ENCODE measurements around the gene HSF5.

The HSF5 gene

GRCh38 chr17:58394534-58395223 is 93.5 kb downstream of the HSF5 start:
- Histone ChIP-seq H3K4me1 (ENCODE audit: insufficient read depth, low read length) (no peaks in the 10 kb centered on the region), H3K36me3 (ENCODE audit: insufficient read depth, low read length) (no peaks in the 10 kb centered on the region), H3K4me3 (ENCODE audit: low read depth in 1 of 2, low read length in 2 of 2) (no peak overlapping the region), H3K9me3 (ENCODE audit: low read length) (no peaks in the 10 kb centered on the region), H3K27me3 (ENCODE audit: control insufficient read depth in 1 of 2, insufficient read depth in 2 of 2, low read length in 2 of 2) (no peaks in the 10 kb centered on the region), H3K9ac (ENCODE audit: low read length) (no peak overlapping the region), H3K27ac (ENCODE audit: low read depth, low read length) (no peak overlapping the region)

GRCh38 chr17:58391302-58391984 is 96.8 kb downstream of the HSF5 start:
- H3K9me3 ChIP-seq (ENCODE audit: low read length), result no peaks in the 10 kb centered on the region
- no peaks in the 10 kb centered on the region for H3K4me1 ChIP-seq (ENCODE audit: insufficient read depth, low read length)
- H3K9ac ChIP-seq (ENCODE audit: low read length), result no peak overlapping the region
- H3K4me3 ChIP-seq (ENCODE audit: low read depth in 1 of 2, low read length in 2 of 2), result no peak overlapping the region
- no peaks in the 10 kb centered on the region for H3K27me3 ChIP-seq (ENCODE audit: control insufficient read depth in 1 of 2, insufficient read depth in 2 of 2, low read length in 2 of 2)
- H3K27ac ChIP-seq (ENCODE audit: low read depth, low read length), result no peak overlapping the region
- no peaks in the 10 kb centered on the region for H3K36me3 ChIP-seq (ENCODE audit: insufficient read depth, low read length)

GRCh38 chr17:58390884-58391283 is 97.3 kb downstream of the HSF5 start:
- no peak overlapping the region for H3K9ac ChIP-seq (ENCODE audit: low read length)

GRCh38 chr17:58388302-58389190 is 99.7 kb downstream of the HSF5 start:
- Histone ChIP-seq H3K9me3 (ENCODE audit: low read length) (no peaks in the 10 kb centered on the region), H3K9ac (ENCODE audit: low read length) (no peak overlapping the region), H3K36me3 (ENCODE audit: insufficient read depth, low read length) (no peaks in the 10 kb centered on the region), H3K4me1 (ENCODE audit: insufficient read depth, low read length) (no peaks in the 10 kb centered on the region), H3K27me3 (ENCODE audit: control insufficient read depth in 1 of 2, insufficient read depth in 2 of 2, low read length in 2 of 2) (no peaks in the 10 kb centered on the region), H3K4me3 (ENCODE audit: low read depth in 1 of 2, low read length in 2 of 2) (no peak overlapping the region), H3K27ac (ENCODE audit: low read depth, low read length) (no peak overlapping the region)

More at GRCh38 chr17:58390884-58391283, 97.3 kb downstream of the HSF5 start:
- Histone ChIP-seq H3K4me1 (ENCODE audit: insufficient read depth, low read length) (no peaks in the 10 kb centered on the region), H3K9me3 (ENCODE audit: low read length) (no peaks in the 10 kb centered on the region), H3K27ac (ENCODE audit: low read depth, low read length) (no peak overlapping the region), H3K4me3 (ENCODE audit: low read depth in 1 of 2, low read length in 2 of 2) (no peak overlapping the region), H3K27me3 (ENCODE audit: control insufficient read depth in 1 of 2, insufficient read depth in 2 of 2, low read length in 2 of 2) (no peaks in the 10 kb centered on the region), H3K36me3 (ENCODE audit: insufficient read depth, low read length) (no peaks in the 10 kb centered on the region)

GRCh38 chr17:58387834-58388233 is 100.4 kb downstream of the HSF5 start:
- Histone ChIP-seq H3K36me3 (ENCODE audit: insufficient read depth, low read length) (no peaks in the 10 kb centered on the region), H3K9me3 (ENCODE audit: low read length) (no peaks in the 10 kb centered on the region), H3K9ac (ENCODE audit: low read length) (no peak overlapping the region), H3K4me1 (ENCODE audit: insufficient read depth, low read length) (no peaks in the 10 kb centered on the region), H3K4me3 (ENCODE audit: low read depth in 1 of 2, low read length in 2 of 2) (no peak overlapping the region), H3K27me3 (ENCODE audit: control insufficient read depth in 1 of 2, insufficient read depth in 2 of 2, low read length in 2 of 2) (no peaks in the 10 kb centered on the region), H3K27ac (ENCODE audit: low read depth, low read length) (no peak overlapping the region)

GRCh38 chr17:58386708-58387107 is 101.5 kb downstream of the HSF5 start:
- Histone ChIP-seq H3K36me3 (ENCODE audit: insufficient read depth, low read length) (no peaks in the 10 kb centered on the region), H3K27me3 (ENCODE audit: control insufficient read depth in 1 of 2, insufficient read depth in 2 of 2, low read length in 2 of 2) (no peaks in the 10 kb centered on the region), H3K27ac (ENCODE audit: low read depth, low read length) (no peak overlapping the region), H3K9me3 (ENCODE audit: low read length) (no peaks in the 10 kb centered on the region), H3K4me3 (ENCODE audit: low read depth in 1 of 2, low read length in 2 of 2) (no peak overlapping the region), H3K4me1 (ENCODE audit: insufficient read depth, low read length) (no peaks in the 10 kb centered on the region), H3K9ac (ENCODE audit: low read length) (no peak overlapping the region)

GRCh38 chr17:58385359-58385899 is 102.8 kb downstream of the HSF5 start:
- Histone ChIP-seq H3K36me3 (ENCODE audit: insufficient read depth, low read length) (no peaks in the 10 kb centered on the region), H3K27ac (ENCODE audit: low read depth, low read length) (no peak overlapping the region), H3K27me3 (ENCODE audit: control insufficient read depth in 1 of 2, insufficient read depth in 2 of 2, low read length in 2 of 2) (no peaks in the 10 kb centered on the region), H3K4me1 (ENCODE audit: insufficient read depth, low read length) (no peaks in the 10 kb centered on the region), H3K9me3 (ENCODE audit: low read length) (no peaks in the 10 kb centered on the region), H3K9ac (ENCODE audit: low read length) (no peak overlapping the region), H3K4me3 (ENCODE audit: low read depth in 1 of 2, low read length in 2 of 2) (no peak overlapping the region)

- no peak overlapping the region for H3K4me3 ChIP-seq (ENCODE audit: low read depth in 1 of 2, low read length in 2 of 2)
- H3K4me1 ChIP-seq (ENCODE audit: insufficient read depth, low read length), result no peaks in the 10 kb centered on the region
- H3K9me3 ChIP-seq (ENCODE audit: low read length), result no peaks in the 10 kb centered on the region
- no peak overlapping the region for H3K9ac ChIP-seq (ENCODE audit: low read length)
- H3K36me3 ChIP-seq (ENCODE audit: insufficient read depth, low read length), result no peaks in the 10 kb centered on the region
- no peak overlapping the region for H3K27ac ChIP-seq (ENCODE audit: low read depth, low read length)
- H3K27me3 ChIP-seq (ENCODE audit: control insufficient read depth in 1 of 2, insufficient read depth in 2 of 2, low read length in 2 of 2), result no peaks in the 10 kb centered on the region
Observed at GRCh38 chr17:58384897-58385296, 103.3 kb downstream of the HSF5 start.

GRCh38 chr17:58383892-58384462 is 104.2 kb downstream of the HSF5 start:
- Histone ChIP-seq H3K9ac (ENCODE audit: low read length) (no peak overlapping the region), H3K4me3 (ENCODE audit: low read depth in 1 of 2, low read length in 2 of 2) (no peak overlapping the region), H3K27me3 (ENCODE audit: control insufficient read depth in 1 of 2, insufficient read depth in 2 of 2, low read length in 2 of 2) (no peaks in the 10 kb centered on the region), H3K27ac (ENCODE audit: low read depth, low read length) (no peak overlapping the region), H3K36me3 (ENCODE audit: insufficient read depth, low read length) (no peaks in the 10 kb centered on the region), H3K9me3 (ENCODE audit: low read length) (no peaks in the 10 kb centered on the region), H3K4me1 (ENCODE audit: insufficient read depth, low read length) (no peaks in the 10 kb centered on the region)

GRCh38 chr17:58382872-58383242 is 105.4 kb downstream of the HSF5 start:
- Histone ChIP-seq H3K4me1 (ENCODE audit: insufficient read depth, low read length) (no peaks in the 10 kb centered on the region), H3K36me3 (ENCODE audit: insufficient read depth, low read length) (no peaks in the 10 kb centered on the region), H3K27ac (ENCODE audit: low read depth, low read length) (no peak overlapping the region), H3K27me3 (ENCODE audit: control insufficient read depth in 1 of 2, insufficient read depth in 2 of 2, low read length in 2 of 2) (no peaks in the 10 kb centered on the region), H3K9me3 (ENCODE audit: low read length) (no peaks in the 10 kb centered on the region), H3K4me3 (ENCODE audit: low read depth in 1 of 2, low read length in 2 of 2) (no peak overlapping the region), H3K9ac (ENCODE audit: low read length) (no peak overlapping the region)

All from muscle layer of colon (tissue), 2 donors.